K562 (cell line): ENCODE data around the gene PIGH. TPM values are rescaled to one million over a fixed set of nuclear protein-coding genes. Genes with fewer than 3 reads are reported as not detected.

ENCODE experiments used
- ARID2 ChIP-seq: fragments of 450-650 bp; IDR thresholded peaks from 2 replicates; pipeline ENCODE4 v1.6.1; 2017; ENCODE audit warnings: antibody characterized with exemption, mild to moderate bottlenecking
- CHD2 ChIP-seq: IDR thresholded peaks from 2 replicates; pipeline ENCODE4 v1.6.1; 2011; ENCODE audit warnings: low read depth, low read length
- CREM ChIP-seq: IDR thresholded peaks from 2 replicates; pipeline ENCODE4 v1.6.1; 2014; ENCODE audit warnings: antibody characterized with exemption, low read depth
- CTBP1 ChIP-seq: fragments of 450-650 bp; IDR thresholded peaks from 2 replicates; pipeline ENCODE4 v1.6.1; 2016; ENCODE audit warnings: borderline replicate concordance
- FOXA1 ChIP-seq: fragments of 450-650 bp; IDR thresholded peaks from 2 replicates; pipeline ENCODE4 v1.6.1; 2016; ENCODE audit warnings: mild to moderate bottlenecking, borderline replicate concordance
- L3MBTL2 ChIP-seq: fragments of 450-650 bp; IDR thresholded peaks from 2 replicates; pipeline ENCODE4 v1.6.1; 2016; ENCODE audit warnings: mild to moderate bottlenecking, moderate library complexity
- NCOA1 ChIP-seq: fragments of 450-650 bp; IDR thresholded peaks from 2 replicates; pipeline ENCODE4 v1.6.1; 2016; ENCODE audit warnings: low read depth
- NELFE ChIP-seq: IDR thresholded peaks from 2 replicates; pipeline ENCODE4 v1.6.1; 2011; ENCODE audit warnings: mild to moderate bottlenecking; ENCODE audit not compliant: insufficient read depth, insufficient read length
- NR2C1 ChIP-seq, 2 experiments: fragments of 450-650 bp; IDR thresholded peaks; 2 replicates each; pipeline ENCODE4 v1.6.1; 2017; ENCODE audit warnings: mild to moderate bottlenecking in 2 of 2, antibody characterized with exemption in 1 of 2, inconsistent platforms in 1 of 2, missing compliant biosample characterization in 1 of 2, missing genetic modification characterization in 1 of 2
- RBM15 ChIP-seq: fragments of 200-400 bp; formaldehyde crosslinking; IDR thresholded peaks from 2 replicates; pipeline ENCODE4 v1.6.1; 2018; ENCODE audit warnings: mild to moderate bottlenecking, low read length, moderate library complexity; ENCODE audit not compliant: insufficient read depth
- RHOXF2B ChIP-seq: fragments of 250-450 bp; sonication (Bioruptor Pico); conservative IDR thresholded peaks from 2 replicates; pipeline ENCODE4 v1.5.1; 2021
- SAP30 ChIP-seq: fragments of 200-600 bp; sonication (generic); IDR thresholded peaks from 2 replicates; pipeline ENCODE4 v1.6.1; 2012; ENCODE audit warnings: borderline replicate concordance, low read depth, mild to moderate bottlenecking, moderate library complexity, low read length, control low read depth, inconsistent platforms; ENCODE audit not compliant: insufficient read depth, poor library complexity, severe bottlenecking
- SP1 ChIP-seq: sonication (generic); formaldehyde crosslinking; IDR thresholded peaks from 2 replicates; pipeline ENCODE4 v1.8.1; 2022; ENCODE audit warnings: mild to moderate bottlenecking, missing genetic modification reagents
- TAF1 ChIP-seq: IDR thresholded peaks from 2 replicates; pipeline ENCODE4 v1.6.1; 2011; ENCODE audit warnings: mild to moderate bottlenecking, low read length, moderate library complexity; ENCODE audit not compliant: insufficient read depth, control insufficient read depth, severe bottlenecking; ENCODE audit errors: extremely low read depth
- THRAP3 ChIP-seq: fragments of 450-650 bp; IDR thresholded peaks from 2 replicates; pipeline ENCODE4 v1.6.1; 2016; ENCODE audit warnings: mild to moderate bottlenecking, inconsistent platforms, borderline replicate concordance
- TRIM24 ChIP-seq, 2 experiments: fragments of 450-650 bp; IDR thresholded peaks; 2 replicates each; pipeline ENCODE4 v1.6.1; 2016
- ZBTB11 ChIP-seq, 3 experiments: fragments of 200-800 bp in 1 of 3; fragments of 250-450 bp in 1 of 3; fragments of 450-650 bp in 1 of 3; sonication (Bioruptor Pico) in 1 of 3; sonication (Bioruptor generic) in 1 of 3; formaldehyde crosslinking in 1 of 3; IDR thresholded peaks; 2 replicates each; pipeline versions ENCODE4 v1.6.1 to v1.8.0; 2016 to 2022; ENCODE audit warnings: mild to moderate bottlenecking in 2 of 3, missing genetic modification characterization in 2 of 3, missing compliant biosample characterization in 1 of 3, moderate library complexity in 1 of 3
- ZBTB26 ChIP-seq: fragments of 450-650 bp; formaldehyde crosslinking; IDR thresholded peaks from 2 replicates; pipeline ENCODE4 v1.4.0; 2022; ENCODE audit warnings: missing genetic modification characterization
- ZEB2 ChIP-seq: fragments of 450-650 bp; IDR thresholded peaks from 2 replicates; pipeline ENCODE4 v1.6.1; 2016
- ZFP1 ChIP-seq: fragments of 450-650 bp; formaldehyde crosslinking; IDR thresholded peaks from 2 replicates; pipeline ENCODE4 v1.4.0; 2020; ENCODE audit warnings: mild to moderate bottlenecking, mixed read lengths
- ZFPM2 ChIP-seq: fragments of 250-450 bp; sonication (Bioruptor Pico); IDR thresholded peaks from 2 replicates; pipeline ENCODE4 v1.5.1; 2022; ENCODE audit warnings: mild to moderate bottlenecking
- ZNF75A ChIP-seq: fragments of 450-650 bp; formaldehyde crosslinking; IDR thresholded peaks from 2 replicates; pipeline ENCODE4 v1.4.0; 2020; ENCODE audit warnings: mild to moderate bottlenecking
- polyA plus RNA-seq, 8 experiments: library from polyadenylated mRNA; depleted of rRNA in 4 of 8; stranded (reverse) in 5 of 8; unstranded in 3 of 8; fragments of >200 nt; fragmentation: Nextera tagmentation in 2 of 8; fragmentation: Illumina TruSeq in 1 of 8; extraction: Ambion mirVana in 2 of 8; extraction: Trizol in 1 of 8; gene quantifications; 2 replicates each; pipeline versions ENCODE4 v1.2.1 to v1.2.3, GENCODE V29; 2011 to 2014; ENCODE audit warnings: inconsistent platforms in 1 of 8, missing spikeins in 1 of 8
- total RNA-seq, 7 experiments: library from RNA; depleted of rRNA in 6 of 7; stranded (reverse); fragments of >200 nt in 6 of 7; fragmentation: Illumina TruSeq in 2 of 7; extraction: Trizol in 2 of 7; gene quantifications; 2 replicates each; pipeline versions ENCODE4 v1.2.1 to v1.2.3, GENCODE V29; 2011 to 2021; ENCODE audit warnings: low replicate concordance in 1 of 7

The PIGH gene
- total and polyA plus RNA-seq, 9 of the 15 experiments (the other 6 are each of a cell fraction or from before 2014, with no cell fraction given) = 21.1 to 53.4 (median 24.7) TPM

GRCh38 chr14:67541448-67542387 is 58.4 kb downstream of the PIGH start (continued):
- TF ChIP-seq CTBP1 = peak; percentile 67; the same call in 1 of the 2 replicates
- TF ChIP-seq ZEB2 = no peak
- peak; percentile 49; the same call in 1 of the 2 replicates for TF ChIP-seq NR2C1 (IDR thresholded peaks at IDR 0.05)
- peak; percentile 76 for TF ChIP-seq NR2C1 (tag; IDR thresholded peaks at IDR 0.05)
- TF ChIP-seq ARID2 = no peak
- TF ChIP-seq NELFE = no peak
- no peak for TF ChIP-seq ZBTB26 (CRISPR knock-in tag)
- no peak for TF ChIP-seq SP1 (CRISPR knock-in tag)
- no peak for TF ChIP-seq ZFP1 (CRISPR knock-in tag)
- no peak for TF ChIP-seq RHOXF2B (CRISPR knock-in tag)
- TF ChIP-seq THRAP3 = no peak
- TF ChIP-seq ZNF75A (CRISPR knock-in tag) = no peak
- TF ChIP-seq ZFPM2 (CRISPR knock-in tag) = no peak
- no peak for TF ChIP-seq RBM15
- TF ChIP-seq SAP30 = no peak
- 0 out of 6 replicates have a peak, but pooled peaks of 1 of the 3 experiments have one; percentile 21 for TF ChIP-seq ZBTB11 (CRISPR knock-in tag; IDR thresholded peaks at IDR 0.05)
- no peak for TF ChIP-seq FOXA1
- peak; percentile 39 for TF ChIP-seq TAF1
- TF ChIP-seq L3MBTL2 = peak; percentile 39; the same call in 1 of the 2 replicates
- no peak for TF ChIP-seq TRIM24 (IDR thresholded peaks at IDR 0.05)
- TF ChIP-seq NCOA1 = no peak
- no peak for TF ChIP-seq CHD2
- 0 out of 2 replicates have a peak, but pooled peaks have one; percentile 27 for TF ChIP-seq CREM
